Parathyroid adenoma (tissue), 2 donors: ENCODE data around the gene ALDH3B2.

ENCODE experiments used
- H2AFZ ChIP-seq: fragments of 300-600 bp; sonication (generic); one replicate; pipeline ENCODE4 v1.7.0; 2017; ENCODE audit warnings: antibody characterized with exemption, mild to moderate bottlenecking
- H3K27ac ChIP-seq: fragments of 300-600 bp; sonication (generic); one replicate; pipeline ENCODE4 v1.7.0; 2017
- H3K27me3 ChIP-seq: fragments of 300-600 bp; sonication (generic); one replicate; pipeline ENCODE4 v1.7.0; 2017; ENCODE audit warnings: low read length; ENCODE audit not compliant: control insufficient read depth, insufficient read depth
- H3K36me3 ChIP-seq: fragments of 300-600 bp; sonication (generic); one replicate; pipeline ENCODE4 v1.7.0; 2017; ENCODE audit warnings: low read length; ENCODE audit not compliant: control insufficient read depth, insufficient read depth
- H3K4me1 ChIP-seq: fragments of 300-600 bp; sonication (generic); one replicate; pipeline ENCODE4 v1.7.0; 2017; ENCODE audit warnings: control low read depth
- H3K4me2 ChIP-seq: fragments of 300-600 bp; sonication (generic); one replicate; pipeline ENCODE4 v1.7.0; 2017; ENCODE audit warnings: low read length
- H3K4me3 ChIP-seq: fragments of 300-600 bp; sonication (generic); one replicate; pipeline ENCODE4 v1.7.0; 2017; ENCODE audit warnings: low read depth, low read length
- H3K79me2 ChIP-seq: fragments of 300-600 bp; sonication (generic); one replicate; pipeline ENCODE4 v1.7.0; 2017; ENCODE audit warnings: control low read depth
- H3K9ac ChIP-seq: fragments of 300-600 bp; sonication (generic); one replicate; pipeline ENCODE4 v1.7.0; 2017; ENCODE audit warnings: mild to moderate bottlenecking
- H3K9me3 ChIP-seq: fragments of 300-600 bp; sonication (generic); one replicate; pipeline ENCODE4 v1.7.0; 2017; ENCODE audit warnings: low read length; ENCODE audit not compliant: control insufficient read depth
- TF ChIP-seq, protein P1 (sequence below): fragments of 300-600 bp; sonication (generic); IDR thresholded peaks from one replicate; pipeline ENCODE4 v1.7.0; 2017; ENCODE audit warnings: antibody characterized with exemption, mild to moderate bottlenecking
- donor health status: primary hyperparathyroidism.

Gene ALDH3B2

DNA sequence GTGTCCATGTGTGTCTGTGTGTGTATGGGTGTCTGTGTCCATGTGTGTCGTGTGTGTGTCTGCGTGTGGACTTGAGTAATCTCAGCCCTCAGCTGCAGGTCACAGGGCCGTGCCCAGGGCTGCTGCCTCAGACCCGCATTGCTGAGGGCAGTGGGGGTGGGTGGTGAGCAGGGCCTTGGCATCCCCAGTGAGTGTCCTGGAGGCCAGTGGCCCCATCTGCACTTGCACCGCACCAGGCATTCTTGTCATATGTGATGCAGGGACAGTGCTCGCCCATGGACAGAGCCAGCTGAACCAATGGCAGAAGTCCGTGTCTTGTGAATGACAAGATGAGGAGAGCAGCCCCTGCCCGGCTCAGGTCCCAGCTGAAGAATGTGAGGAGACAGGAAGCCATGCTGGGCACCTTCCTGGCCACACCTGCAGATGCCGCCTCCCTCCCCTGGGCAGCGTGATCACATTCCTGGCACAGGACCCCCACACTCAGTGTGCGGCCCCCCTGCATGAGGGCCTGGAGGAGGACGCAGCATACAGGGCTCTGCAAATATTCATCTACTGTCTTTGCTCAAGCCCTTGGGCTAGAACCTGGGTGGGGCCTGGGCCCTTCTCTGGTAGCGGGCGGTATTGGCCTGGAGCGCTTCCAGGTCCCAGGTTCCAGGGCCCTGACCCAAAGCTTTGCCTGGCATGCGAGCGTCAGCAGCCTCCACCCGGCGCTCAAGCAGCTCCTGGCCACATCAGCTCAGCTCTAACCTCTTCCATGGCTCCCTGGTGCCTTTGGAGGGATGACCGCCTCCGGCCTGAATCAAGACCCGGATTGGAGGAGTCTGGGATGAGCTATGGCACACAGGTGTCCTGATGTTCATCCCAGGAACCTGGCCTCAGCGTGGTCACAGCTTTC lies 3.9 kb downstream of the ALDH3B2 start:
- no peak overlapping the region for H3K9ac ChIP-seq
- TF ChIP-seq, protein P1, sequence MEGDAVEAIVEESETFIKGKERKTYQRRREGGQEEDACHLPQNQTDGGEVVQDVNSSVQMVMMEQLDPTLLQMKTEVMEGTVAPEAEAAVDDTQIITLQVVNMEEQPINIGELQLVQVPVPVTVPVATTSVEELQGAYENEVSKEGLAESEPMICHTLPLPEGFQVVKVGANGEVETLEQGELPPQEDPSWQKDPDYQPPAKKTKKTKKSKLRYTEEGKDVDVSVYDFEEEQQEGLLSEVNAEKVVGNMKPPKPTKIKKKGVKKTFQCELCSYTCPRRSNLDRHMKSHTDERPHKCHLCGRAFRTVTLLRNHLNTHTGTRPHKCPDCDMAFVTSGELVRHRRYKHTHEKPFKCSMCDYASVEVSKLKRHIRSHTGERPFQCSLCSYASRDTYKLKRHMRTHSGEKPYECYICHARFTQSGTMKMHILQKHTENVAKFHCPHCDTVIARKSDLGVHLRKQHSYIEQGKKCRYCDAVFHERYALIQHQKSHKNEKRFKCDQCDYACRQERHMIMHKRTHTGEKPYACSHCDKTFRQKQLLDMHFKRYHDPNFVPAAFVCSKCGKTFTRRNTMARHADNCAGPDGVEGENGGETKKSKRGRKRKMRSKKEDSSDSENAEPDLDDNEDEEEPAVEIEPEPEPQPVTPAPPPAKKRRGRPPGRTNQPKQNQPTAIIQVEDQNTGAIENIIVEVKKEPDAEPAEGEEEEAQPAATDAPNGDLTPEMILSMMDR: no peak
- no peaks in the 10 kb centered on the region for H3K79me2 ChIP-seq
- H3K36me3 ChIP-seq: no peaks in the 10 kb centered on the region
- H3K4me2 ChIP-seq: no peak overlapping the region
- peak overlapping the region; percentile 76 for H3K27ac ChIP-seq
- peaks cover 7% of the 10 kb centered on the region for H3K4me1 ChIP-seq
- H3K4me3 ChIP-seq: no peak overlapping the region
- H3K9me3 ChIP-seq: no peaks in the 10 kb centered on the region
- H3K27me3 ChIP-seq: no peaks in the 10 kb centered on the region
- peak overlapping the region; percentile 53 for H2AFZ ChIP-seq

- Histone ChIP-seq H3K4me1 (no peaks in the 10 kb centered on the region), H2AFZ (no peak overlapping the region), H3K9ac (no peak overlapping the region), H3K27me3 (no peaks in the 10 kb centered on the region), H3K27ac (no peak overlapping the region), H3K9me3 (no peaks in the 10 kb centered on the region), H3K79me2 (no peaks in the 10 kb centered on the region), H3K4me3 (no peak overlapping the region), H3K4me2 (no peak overlapping the region), H3K36me3 (no peaks in the 10 kb centered on the region)
- TF ChIP-seq, protein P1: no peak
Observed at GRCh38 chr11:67668192-67668551, 6.3 kb downstream of the ALDH3B2 start.

DNA sequence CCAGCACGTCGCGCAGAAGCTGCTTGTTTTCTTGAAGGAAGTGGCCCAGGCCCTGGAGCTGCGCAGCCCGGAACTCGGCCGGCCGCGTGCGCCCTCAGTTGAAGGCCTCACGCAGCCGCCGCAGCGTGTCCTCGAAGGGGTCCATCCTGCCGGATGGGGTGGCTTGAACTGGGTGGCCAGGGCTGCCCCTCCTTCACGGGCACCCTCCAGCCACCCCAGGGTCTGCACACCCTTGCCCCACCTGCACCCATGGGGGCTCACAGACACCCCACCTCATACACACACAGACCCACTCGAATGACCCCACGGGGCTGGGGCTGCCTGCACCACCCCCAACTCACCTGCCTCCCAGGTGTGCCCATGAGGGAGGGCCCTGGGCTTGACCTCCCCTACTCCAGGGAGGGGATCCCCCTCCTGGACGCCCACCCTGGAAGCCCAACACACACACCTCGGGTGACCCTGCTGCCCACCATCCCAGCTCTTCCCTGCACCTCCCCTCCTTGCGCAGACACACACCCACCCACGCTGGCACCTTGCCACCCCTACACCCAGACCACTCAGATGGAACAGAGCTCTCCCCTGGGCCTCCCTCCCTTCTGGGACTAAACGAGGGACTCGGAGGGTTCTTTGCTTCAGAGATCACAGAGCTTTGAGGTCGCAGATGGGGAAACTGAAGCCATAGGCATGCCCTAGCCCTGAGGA lies 6.8 kb downstream of the ALDH3B2 start:
- no peak overlapping the region for H3K4me2 ChIP-seq
- H3K36me3 ChIP-seq: no peaks in the 10 kb centered on the region
- no peaks in the 10 kb centered on the region for H3K9me3 ChIP-seq
- no peaks in the 10 kb centered on the region for H3K4me1 ChIP-seq
- no peak overlapping the region for H2AFZ ChIP-seq
- no peaks in the 10 kb centered on the region for H3K27me3 ChIP-seq
- TF ChIP-seq, protein P1: no peak
- H3K27ac ChIP-seq: no peak overlapping the region
- no peak overlapping the region for H3K9ac ChIP-seq
- H3K79me2 ChIP-seq: no peaks in the 10 kb centered on the region
- H3K4me3 ChIP-seq: no peak overlapping the region

GRCh38 chr11:67666676-67667489 lies 7.5 kb downstream of the ALDH3B2 start:
- TF ChIP-seq, protein P1: no peak
- Histone ChIP-seq H3K27me3 (no peaks in the 10 kb centered on the region), H3K27ac (no peak overlapping the region), H3K36me3 (no peaks in the 10 kb centered on the region), H3K4me3 (no peak overlapping the region), H3K4me2 (no peak overlapping the region), H3K9me3 (no peaks in the 10 kb centered on the region), H3K4me1 (no peaks in the 10 kb centered on the region), H3K79me2 (no peaks in the 10 kb centered on the region), H2AFZ (no peak overlapping the region), H3K9ac (no peak overlapping the region)
